A549 (cell line): ENCODE measurements around the gene CLASP2.

ENCODE experiments used
- CEBPB ChIP-seq, 2 experiments: fragments of >200 bp in 1 of 2; sonication (Bioruptor Twin) in 1 of 2; formaldehyde crosslinking in 1 of 2; IDR thresholded peaks; 2 replicates each; pipeline ENCODE4 v1.6.1; 2012 to 2016
- CHD2 ChIP-seq: fragments of 150-350 bp; IDR thresholded peaks from 2 replicates; pipeline ENCODE4 v1.6.1; 2014; ENCODE audit warnings: low read length; ENCODE audit not compliant: partially characterized antibody
- CTCF ChIP-seq: fragments of >200 bp; sonication (Bioruptor Twin); formaldehyde crosslinking; IDR thresholded peaks from 3 replicates; pipeline ENCODE4 v1.5.1; 2016
- EP300 ChIP-seq, 2 experiments: fragments of >200 bp; sonication (Bioruptor Twin); formaldehyde crosslinking; IDR thresholded peaks; 2 replicates in 1 of 2; 3 replicates in 1 of 2; pipeline ENCODE4 v1.6.1; 2016 to 2017
- FOXS1 ChIP-seq: fragments of 250-450 bp; sonication (Bioruptor Pico); IDR thresholded peaks from 2 replicates; pipeline ENCODE4 v1.5.0; 2020; ENCODE audit warnings: mild to moderate bottlenecking, moderate library complexity
- HOXA7 ChIP-seq: fragments of 250-450 bp; sonication (Bioruptor Pico); IDR thresholded peaks from 2 replicates; pipeline ENCODE4 v1.5.0; 2020; ENCODE audit warnings: mild to moderate bottlenecking, moderate library complexity
- KDM1A ChIP-seq: fragments of 200-600 bp; sonication (generic); IDR thresholded peaks from 2 replicates; pipeline ENCODE4 v1.6.1; 2016; ENCODE audit warnings: low read depth, mild to moderate bottlenecking
- POLR2A ChIP-seq: IDR thresholded peaks from 2 replicates; pipeline ENCODE4 v1.6.1; 2012; ENCODE audit warnings: mild to moderate bottlenecking, low read length
- RAD21 ChIP-seq, 2 experiments: fragments of >200 bp in 1 of 2; sonication (Bioruptor Twin) in 1 of 2; formaldehyde crosslinking in 1 of 2; IDR thresholded peaks in 1 of 2; conservative IDR thresholded peaks in 1 of 2; 2 replicates in 1 of 2; 3 replicates in 1 of 2; pipeline ENCODE4 v1.6.1; 2012 to 2018; ENCODE audit warnings: inconsistent platforms in 1 of 2
- REST ChIP-seq: fragments of 200-600 bp; sonication (generic); IDR thresholded peaks from 2 replicates; pipeline ENCODE4 v1.6.1; 2016; ENCODE audit warnings: antibody characterized with exemption, mild to moderate bottlenecking, moderate library complexity
- SMC3 ChIP-seq: fragments of >200 bp; sonication (Bioruptor Twin); formaldehyde crosslinking; IDR thresholded peaks from 3 replicates; pipeline ENCODE4 v1.6.1; 2018; ENCODE audit warnings: inconsistent platforms

GRCh38 chr3:33639889-33640288 is 78.2 kb downstream of the CLASP2 start:
- TF ChIP-seq REST, result no peak
- TF ChIP-seq CEBPB (IDR thresholded peaks at IDR 0.05), result no peak
- TF ChIP-seq CTCF, result no peak
- TF ChIP-seq EP300 (IDR thresholded peaks at IDR 0.05), result no peak
- TF ChIP-seq HOXA7, result no peak
- no peak for TF ChIP-seq FOXS1
- no peak for TF ChIP-seq RAD21 (conservative IDR thresholded peaks at IDR 0.05 in 1 of 2, IDR thresholded peaks at IDR 0.05 in 1 of 2)
- TF ChIP-seq POLR2A, result no peak
- TF ChIP-seq CHD2, result no peak
- TF ChIP-seq KDM1A, result no peak
- no peak for TF ChIP-seq SMC3
